HepG2 (cell line): ENCODE data around the gene TAF3. TPM values are rescaled to one million over a fixed set of nuclear protein-coding genes. Genes with fewer than 3 reads are reported as not detected.
A peak's percentile ranks its signal among the peaks of the same experiment; 100 is the strongest.

ENCODE experiments used
- CREB1 ChIP-seq, 2 experiments: fragments of 450-650 bp in 1 of 2; IDR thresholded peaks; 2 replicates each; pipeline ENCODE4 v1.6.1; 2016 to 2017; ENCODE audit warnings: control low read depth in 1 of 2, mild to moderate bottlenecking in 1 of 2, missing compliant biosample characterization in 1 of 2, missing genetic modification characterization in 1 of 2
- DRAP1 ChIP-seq: IDR thresholded peaks from 2 replicates; pipeline ENCODE4 v1.6.1; 2016; ENCODE audit warnings: missing genetic modification reagents, missing compliant biosample characterization
- EHMT2 ChIP-seq: fragments of 200-600 bp; sonication (generic); IDR thresholded peaks from 2 replicates; pipeline ENCODE4 v1.7.0; 2017; ENCODE audit warnings: antibody characterized with exemption, low read depth, low read length, borderline replicate concordance
- ELF4 ChIP-seq: sonication (generic); formaldehyde crosslinking; IDR thresholded peaks from 2 replicates; pipeline ENCODE4 v1.5.0; 2020; ENCODE audit warnings: missing genetic modification reagents, mild to moderate bottlenecking, moderate library complexity, borderline replicate concordance
- ERF ChIP-seq: IDR thresholded peaks from 2 replicates; pipeline ENCODE4 v1.6.1; 2018; ENCODE audit warnings: missing biosample characterization, missing genetic modification reagents
- FOXP1 ChIP-seq, 2 experiments: fragments of 450-650 bp in 1 of 2; IDR thresholded peaks; 2 replicates each; pipeline ENCODE4 v1.6.1; 2017 to 2018; ENCODE audit warnings: antibody characterized with exemption in 1 of 2
- HDAC2 ChIP-seq: sonication (generic); formaldehyde crosslinking; IDR thresholded peaks from 2 replicates; pipeline ENCODE4 v1.4.0; 2020; ENCODE audit warnings: missing genetic modification reagents
- HIVEP1 ChIP-seq: sonication (generic); formaldehyde crosslinking; IDR thresholded peaks from 2 replicates; pipeline ENCODE4 v1.4.0; 2020; ENCODE audit warnings: mild to moderate bottlenecking, missing genetic modification reagents
- SALL2 ChIP-seq: sonication (generic); formaldehyde crosslinking; IDR thresholded peaks from 2 replicates; pipeline ENCODE4 v1.8.1; 2023; ENCODE audit warnings: mild to moderate bottlenecking, missing genetic modification reagents, inconsistent platforms
- SAP130 ChIP-seq: IDR thresholded peaks from 2 replicates; pipeline ENCODE4 v1.6.1; 2016; ENCODE audit warnings: low read depth
- SIX4 ChIP-seq: sonication (generic); formaldehyde crosslinking; IDR thresholded peaks from 2 replicates; pipeline ENCODE4 v1.4.0; 2020; ENCODE audit warnings: missing genetic modification reagents
- SMAD3 ChIP-seq: sonication (generic); formaldehyde crosslinking; IDR thresholded peaks from 2 replicates; pipeline ENCODE4 v1.4.0; 2020; ENCODE audit warnings: missing genetic modification reagents
- TBX2 ChIP-seq: sonication (generic); formaldehyde crosslinking; IDR thresholded peaks from 2 replicates; pipeline ENCODE4 v1.5.0; 2020; ENCODE audit warnings: missing genetic modification reagents, mild to moderate bottlenecking, borderline replicate concordance
- TGIF2 ChIP-seq: IDR thresholded peaks from 2 replicates; pipeline ENCODE4 v1.6.1; 2016; ENCODE audit warnings: control low read depth, missing compliant biosample characterization
- TOPORS ChIP-seq: sonication (generic); formaldehyde crosslinking; IDR thresholded peaks from 2 replicates; pipeline ENCODE4 v1.8.0; 2023; ENCODE audit warnings: mild to moderate bottlenecking, missing genetic modification reagents
- UBTF ChIP-seq: sonication (generic); formaldehyde crosslinking; IDR thresholded peaks from 2 replicates; pipeline ENCODE4 v1.4.0; 2020; ENCODE audit warnings: mild to moderate bottlenecking, missing genetic modification reagents
- XBP1 ChIP-seq: sonication (generic); formaldehyde crosslinking; IDR thresholded peaks from 2 replicates; pipeline ENCODE4 v1.5.0; 2020; ENCODE audit warnings: missing genetic modification reagents
- ZKSCAN8 ChIP-seq: IDR thresholded peaks from 2 replicates; pipeline ENCODE4 v1.6.1; 2016; ENCODE audit warnings: borderline replicate concordance, missing genetic modification reagents, missing compliant biosample characterization
- ZNF12 ChIP-seq: sonication (generic); formaldehyde crosslinking; IDR thresholded peaks from 2 replicates; pipeline ENCODE4 v1.5.0; 2020; ENCODE audit warnings: missing genetic modification reagents
- ZNF20 ChIP-seq: sonication (generic); formaldehyde crosslinking; IDR thresholded peaks from 2 replicates; pipeline ENCODE4 v1.4.0; 2020; ENCODE audit warnings: mild to moderate bottlenecking, moderate library complexity, missing genetic modification reagents
- ZNF263 ChIP-seq: sonication (generic); formaldehyde crosslinking; IDR thresholded peaks from 2 replicates; pipeline ENCODE4 v1.4.0; 2020; ENCODE audit warnings: missing genetic modification reagents
- ZNF264 ChIP-seq: sonication (generic); formaldehyde crosslinking; IDR thresholded peaks from 2 replicates; pipeline ENCODE4 v1.4.0; 2020; ENCODE audit warnings: missing genetic modification reagents
- ZNF496 ChIP-seq: sonication (generic); formaldehyde crosslinking; IDR thresholded peaks from 2 replicates; pipeline ENCODE4 v1.8.1; 2023; ENCODE audit warnings: mild to moderate bottlenecking, moderate library complexity, missing genetic modification reagents; ENCODE audit not compliant: insufficient replicate concordance
- ZNF788 ChIP-seq: sonication (generic); formaldehyde crosslinking; IDR thresholded peaks from 2 replicates; pipeline ENCODE4 v1.5.0; 2020; ENCODE audit warnings: mild to moderate bottlenecking, missing genetic modification reagents, borderline replicate concordance
- ZNF792 ChIP-seq: IDR thresholded peaks from 2 replicates; pipeline ENCODE4 v1.6.1; 2016
- ZZZ3 ChIP-seq: sonication (generic); formaldehyde crosslinking; IDR thresholded peaks from 2 replicates; pipeline ENCODE4 v1.4.0; 2020; ENCODE audit warnings: missing genetic modification reagents, mild to moderate bottlenecking, borderline replicate concordance
- polyA plus RNA-seq, 8 experiments: library from polyadenylated mRNA; depleted of rRNA in 3 of 8; stranded (reverse) in 7 of 8; unstranded in 1 of 8; fragments of >200 nt; fragmentation: Illumina TruSeq in 4 of 8; extraction: Trizol in 4 of 8; gene quantifications; 2 replicates each; pipeline versions ENCODE4 v1.2.1 to v1.2.3, GENCODE V29; 2011 to 2016; ENCODE audit warnings: low read depth in 4 of 8, missing spikeins in 1 of 8, mixed read lengths in 1 of 8; ENCODE audit not compliant: insufficient read depth in 1 of 8
- total RNA-seq, 5 experiments: library from RNA; depleted of rRNA; stranded (reverse); fragments of >200 nt; fragmentation: Illumina TruSeq; extraction: Trizol; gene quantifications; 2 replicates each; pipeline ENCODE4 v1.2.3, GENCODE V29; 2016; ENCODE audit warnings: low read depth in 1 of 5

TAF3 gene
- total and polyA plus RNA-seq, 2 of the 13 experiments (the other 11 are each of a cell fraction or from before 2014, with no cell fraction given): 1.7 to 2.9 TPM

GRCh38 chr10:7932301-7933036 lies 114.2 kb downstream of the TAF3 start (continued):
- TF ChIP-seq ZNF792 (CRISPR knock-in tag): peak; percentile 98
- no peak for TF ChIP-seq ZNF496 (CRISPR knock-in tag)
- TF ChIP-seq ZNF788 (CRISPR knock-in tag): no peak; the same call in 1 of the 2 replicates
- peak; percentile 87 for TF ChIP-seq ZKSCAN8
- TF ChIP-seq HDAC2: peak; percentile 96
- 0 out of 2 replicates have a peak, but pooled peaks have one; percentile 28 for TF ChIP-seq XBP1 (CRISPR knock-in tag)
- peak; percentile 69 for TF ChIP-seq SIX4 (CRISPR knock-in tag)
- TF ChIP-seq SMAD3 (CRISPR knock-in tag): peak; percentile 76
- TF ChIP-seq HIVEP1 (CRISPR knock-in tag): no peak
- peak; percentile 62 for TF ChIP-seq ERF
- no peak for TF ChIP-seq UBTF (CRISPR knock-in tag)
- peak; percentile 85 for TF ChIP-seq SAP130 (CRISPR knock-in tag)
- peak; percentile 66 for TF ChIP-seq DRAP1 (CRISPR knock-in tag)
- no peak for TF ChIP-seq CREB1 (IDR thresholded peaks at IDR 0.05)
- peak; percentile 82 for TF ChIP-seq CREB1 (CRISPR knock-in tag; IDR thresholded peaks at IDR 0.05)
- no peak for TF ChIP-seq ZZZ3
- TF ChIP-seq ZNF264 (CRISPR knock-in tag): peak; percentile 72
- TF ChIP-seq TOPORS (CRISPR knock-in tag): no peak
- TF ChIP-seq SALL2 (CRISPR knock-in tag): no peak
- TF ChIP-seq EHMT2: peak; percentile 42; the same call in 1 of the 2 replicates
- 0 out of 2 replicates have a peak, but pooled peaks have one; percentile 27 for TF ChIP-seq ELF4 (CRISPR knock-in tag)
- TF ChIP-seq ZNF263 (CRISPR knock-in tag): 0 out of 2 replicates have a peak, but pooled peaks have one; percentile 25
- TF ChIP-seq ZNF20 (CRISPR knock-in tag): no peak
- 0 out of 2 replicates have a peak, but pooled peaks have one; percentile 36 for TF ChIP-seq FOXP1 (IDR thresholded peaks at IDR 0.05)
- peak; percentile 89 for TF ChIP-seq FOXP1 (CRISPR knock-in tag; IDR thresholded peaks at IDR 0.05)
- peak; percentile 77; the same call in 1 of the 2 replicates for TF ChIP-seq TGIF2 (CRISPR knock-in tag)
- peak; percentile 97 for TF ChIP-seq TBX2 (CRISPR knock-in tag)
- no peak for TF ChIP-seq ZNF12 (CRISPR knock-in tag)
